Activated CD4-positive, alpha-beta T cell treated with anti-CD3 and anti-CD28 coated beads, Interleukin-2, Interleukin-6, amounts not matched to agents 100 ng/mL and 50 ng/mL, durations not matched to agents 16 hours and 8 hours (primary cell): Measurements from ENCODE around the gene NUCB1.
"Not testable (repeated sequence)": the region's sequence is repeated elsewhere in the genome, so short reads cannot be mapped to it uniquely, and the experiment has no call there.

Source experiments
- DNase-seq: peaks from one replicate; pipeline ENCODE4 v3.0.0-alpha.2; 2020

The NUCB1 gene

GRCh38 chr19:48906324-48906723 is 6.2 kb downstream of the NUCB1 start:
- DNase-seq, result no peak

DNA sequence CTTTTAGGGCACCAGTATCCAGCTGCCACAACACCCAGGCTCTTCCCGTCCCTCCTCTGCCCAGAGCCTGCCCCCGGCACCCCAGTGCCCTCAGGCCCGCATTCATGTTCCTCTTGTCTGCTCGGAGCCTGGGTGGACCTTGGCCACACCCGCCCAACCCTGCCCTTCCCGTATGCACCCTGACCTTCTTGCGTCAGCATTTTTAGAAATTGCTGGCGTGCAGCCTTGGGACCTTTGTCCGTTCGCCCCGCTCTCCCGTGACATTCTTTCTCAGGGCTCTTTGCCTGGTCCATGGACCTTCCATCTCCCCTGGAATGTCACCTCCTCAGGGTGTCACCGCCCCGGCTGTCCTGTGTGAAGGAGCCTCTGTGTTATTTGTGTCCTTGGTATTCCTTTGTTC is 7.6 kb downstream of the NUCB1 start:
- DNase-seq, result no peak

DNA sequence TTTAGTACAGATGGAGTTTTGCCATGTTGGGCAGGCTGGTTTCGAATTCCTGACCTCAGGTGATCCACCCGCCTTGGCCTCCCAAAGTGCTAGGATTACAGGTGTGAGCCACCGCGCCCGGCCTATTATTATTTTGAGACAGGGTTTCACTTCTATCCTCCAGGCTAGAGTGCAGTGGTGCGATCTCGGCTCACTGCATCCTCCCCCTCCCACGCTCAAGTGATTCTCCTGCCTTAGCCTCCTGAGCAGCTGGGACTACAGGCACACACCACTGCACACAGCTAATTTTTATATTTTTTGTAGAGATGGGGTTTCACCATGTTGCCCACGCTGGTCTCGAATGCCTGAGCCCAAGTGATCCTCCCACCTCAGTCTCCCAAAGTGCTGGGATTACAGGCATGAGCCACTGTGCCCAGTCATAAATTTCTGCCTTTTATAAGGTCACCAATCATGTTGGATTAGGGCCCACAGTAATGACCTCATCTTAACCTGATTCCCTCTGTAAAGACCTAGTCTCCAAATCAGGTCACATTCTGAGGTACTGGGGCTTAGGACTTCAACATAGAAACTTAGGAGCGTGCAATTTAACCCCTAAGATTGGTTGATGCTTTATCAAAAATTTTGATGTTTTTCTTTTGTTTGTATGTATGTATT is 9.4 kb downstream of the NUCB1 start:
- DNase-seq, result not testable (repeated sequence)

GRCh38 chr19:48910803-48911202 is 10.7 kb downstream of the NUCB1 start:
- no peak for DNase-seq

DNA sequence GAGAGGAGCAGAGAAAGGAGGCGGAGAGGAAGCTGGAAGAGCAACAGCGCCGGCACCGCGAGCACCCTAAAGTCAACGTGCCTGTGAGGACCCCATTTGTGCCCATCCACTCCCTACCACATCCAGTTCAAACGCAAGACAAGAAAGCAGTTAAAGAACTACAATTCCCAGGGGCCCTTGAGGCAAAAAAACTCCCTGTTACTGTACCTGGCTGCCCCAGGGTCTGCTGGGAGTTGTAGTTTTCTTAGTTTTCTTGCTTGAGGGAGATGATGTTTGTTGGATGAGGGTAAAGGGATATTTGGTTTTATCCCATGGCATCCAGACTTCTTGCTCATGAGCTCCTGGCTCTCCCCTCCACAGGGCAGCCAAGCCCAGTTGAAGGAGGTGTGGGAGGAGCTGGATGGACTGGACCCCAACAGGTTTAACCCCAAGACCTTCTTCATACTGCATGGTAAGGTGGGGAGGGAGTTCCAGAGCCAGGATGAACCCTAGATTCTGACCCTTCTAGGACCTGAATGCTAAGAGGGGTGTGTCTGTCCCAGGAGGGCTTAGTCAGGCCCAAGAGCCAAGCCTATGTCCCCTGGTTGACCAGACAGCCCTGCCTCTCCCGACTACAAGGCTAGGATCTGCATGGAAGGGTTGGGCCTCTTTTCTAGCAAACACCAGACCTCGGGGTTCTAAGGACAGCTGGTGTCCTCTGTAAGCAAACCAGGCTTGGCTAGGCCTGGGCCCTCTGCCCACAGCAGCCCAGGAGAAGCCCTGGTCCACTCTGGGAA is 13.2 kb downstream of the NUCB1 start:
- peak; percentile 49 for DNase-seq

DNA sequence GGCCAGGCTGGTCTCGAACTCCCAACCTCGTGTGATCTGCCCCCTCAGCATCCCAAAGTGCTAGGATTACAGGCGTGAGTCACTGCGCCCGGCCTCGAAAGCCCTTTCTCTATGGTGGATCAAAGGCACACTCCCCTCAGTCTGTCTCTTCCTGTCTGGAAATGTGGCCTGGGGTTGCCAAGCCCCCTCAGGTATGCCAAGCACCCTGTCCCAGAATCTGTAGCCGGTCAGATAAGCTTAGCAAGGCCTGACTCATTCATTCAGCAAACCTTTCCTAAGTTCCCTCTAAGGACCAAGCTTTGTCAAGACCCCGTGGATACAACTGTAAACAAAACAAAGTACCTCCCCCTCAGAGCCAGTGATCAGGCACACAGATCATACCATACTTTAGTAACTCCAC is 14.1 kb downstream of the NUCB1 start:
- DNase-seq, result no peak

- DNase-seq, result no peak
Measured at GRCh38 chr19:48915757-48916156, 15.6 kb downstream of the NUCB1 start.

DNA sequence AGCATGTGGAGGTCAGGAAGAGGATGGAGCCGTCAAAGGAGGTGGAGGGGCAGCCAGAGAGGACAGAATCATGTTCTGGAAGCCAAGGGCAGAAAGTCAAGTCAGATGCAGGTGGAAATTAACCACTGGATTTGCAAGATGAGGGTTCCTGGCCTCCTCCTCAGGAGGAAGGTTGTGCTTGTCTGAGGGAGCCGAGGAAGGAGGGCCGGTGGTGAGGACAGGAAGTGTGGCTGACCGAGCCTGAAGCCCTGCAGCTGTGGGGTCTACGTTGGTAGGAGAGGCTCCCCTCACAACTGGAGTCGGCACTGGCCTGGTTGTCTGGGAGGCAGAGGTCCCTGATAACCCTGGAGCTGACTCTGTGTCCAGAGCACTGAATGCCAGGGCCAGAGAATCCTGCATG is 18.0 kb downstream of the NUCB1 start:
- no peak for DNase-seq

DNA sequence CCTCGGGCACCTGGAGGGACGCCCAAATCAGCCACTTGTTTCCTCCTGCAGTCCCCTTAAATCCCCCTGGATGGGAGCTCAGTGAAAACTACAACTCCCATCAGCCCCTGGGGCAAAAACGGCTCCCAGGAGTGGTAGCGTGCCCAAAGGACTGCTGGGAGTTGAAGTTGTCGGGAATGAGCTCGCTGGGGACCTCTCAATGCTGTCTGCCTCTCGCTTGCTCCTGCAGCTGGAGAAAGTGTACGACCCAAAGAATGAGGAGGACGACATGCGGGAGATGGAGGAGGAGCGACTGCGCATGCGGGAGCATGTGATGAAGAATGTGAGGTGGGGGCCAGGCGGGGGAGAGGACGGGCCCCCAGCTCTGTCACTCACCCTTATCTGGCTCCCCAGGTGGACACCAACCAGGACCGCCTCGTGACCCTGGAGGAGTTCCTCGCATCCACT is 18.7 kb downstream of the NUCB1 start:
- peak; percentile 40 for DNase-seq

GRCh38 chr19:48919271-48919670 is 19.2 kb downstream of the NUCB1 start:
- not testable (repeated sequence) for DNase-seq

GRCh38 chr19:48920949-48921348 is 20.8 kb downstream of the NUCB1 start:
- no peak for DNase-seq

DNA sequence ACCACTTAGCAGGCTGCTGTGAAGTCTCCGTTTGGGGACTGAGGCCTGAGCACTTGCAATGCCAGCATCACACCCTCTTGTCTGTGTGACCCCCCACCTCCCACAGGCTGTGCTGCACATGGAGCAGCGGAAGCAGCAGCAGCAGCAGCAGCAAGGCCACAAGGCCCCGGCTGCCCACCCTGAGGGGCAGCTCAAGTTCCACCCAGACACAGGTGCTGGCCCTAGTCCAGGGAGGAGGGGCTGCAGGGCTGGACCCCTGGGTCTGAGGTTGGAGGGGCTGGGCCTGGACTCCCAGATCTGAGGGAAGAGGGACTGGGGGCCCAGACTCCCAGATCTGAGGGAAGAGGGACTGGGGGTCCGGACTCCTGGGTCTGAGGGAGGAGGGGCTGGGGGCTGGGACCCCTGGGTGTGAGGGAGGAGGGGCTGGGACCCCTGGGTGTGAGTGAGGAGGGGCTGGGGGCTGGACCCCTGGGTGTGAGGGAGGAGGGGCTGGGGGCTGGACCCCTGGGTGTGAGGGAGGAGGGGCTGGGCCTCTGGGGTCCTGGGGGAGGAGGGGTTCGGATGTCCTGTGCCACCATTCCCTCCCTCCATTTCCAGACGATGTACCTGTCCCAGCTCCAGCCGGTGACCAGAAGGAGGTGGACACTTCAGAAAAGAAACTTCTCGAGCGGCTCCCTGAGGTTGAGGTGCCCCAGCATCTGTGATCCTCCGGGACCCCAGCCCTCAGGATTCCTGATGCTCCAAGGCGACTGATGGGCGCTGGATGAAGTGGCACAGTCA is 21.8 kb downstream of the NUCB1 start:
- no peak for DNase-seq

DNA sequence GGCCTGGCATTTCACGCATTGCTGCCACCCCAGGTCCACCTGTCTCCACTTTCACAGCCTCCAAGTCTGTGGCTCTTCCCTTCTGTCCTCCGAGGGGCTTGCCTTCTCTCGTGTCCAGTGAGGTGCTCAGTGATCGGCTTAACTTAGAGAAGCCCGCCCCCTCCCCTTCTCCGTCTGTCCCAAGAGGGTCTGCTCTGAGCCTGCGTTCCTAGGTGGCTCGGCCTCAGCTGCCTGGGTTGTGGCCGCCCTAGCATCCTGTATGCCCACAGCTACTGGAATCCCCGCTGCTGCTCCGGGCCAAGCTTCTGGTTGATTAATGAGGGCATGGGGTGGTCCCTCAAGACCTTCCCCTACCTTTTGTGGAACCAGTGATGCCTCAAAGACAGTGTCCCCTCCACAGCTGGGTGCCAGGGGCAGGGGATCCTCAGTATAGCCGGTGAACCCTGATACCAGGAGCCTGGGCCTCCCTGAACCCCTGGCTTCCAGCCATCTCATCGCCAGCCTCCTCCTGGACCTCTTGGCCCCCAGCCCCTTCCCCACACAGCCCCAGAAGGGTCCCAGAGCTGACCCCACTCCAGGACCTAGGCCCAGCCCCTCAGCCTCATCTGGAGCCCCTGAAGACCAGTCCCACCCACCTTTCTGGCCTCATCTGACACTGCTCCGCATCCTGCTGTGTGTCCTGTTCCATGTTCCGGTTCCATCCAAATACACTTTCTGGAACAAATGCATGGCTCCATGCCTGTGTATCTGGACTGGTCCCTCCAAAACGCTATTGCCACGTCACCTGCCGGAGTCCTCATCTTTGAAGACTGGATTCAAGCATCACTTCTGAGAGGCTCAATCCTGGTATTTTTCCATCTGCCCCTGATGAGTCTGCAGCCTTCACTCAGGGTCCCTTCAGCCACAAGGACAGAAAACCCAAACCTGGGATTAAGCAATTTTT is 22.7 kb downstream of the NUCB1 start:
- no peak for DNase-seq

GRCh38 chr19:48925240-48925843 is 25.2 kb downstream of the NUCB1 start:
- DNase-seq, result no peak

- DNase-seq, result not testable (repeated sequence)
Measured at GRCh38 chr19:48925890-48926289, 25.8 kb downstream of the NUCB1 start.

DNA sequence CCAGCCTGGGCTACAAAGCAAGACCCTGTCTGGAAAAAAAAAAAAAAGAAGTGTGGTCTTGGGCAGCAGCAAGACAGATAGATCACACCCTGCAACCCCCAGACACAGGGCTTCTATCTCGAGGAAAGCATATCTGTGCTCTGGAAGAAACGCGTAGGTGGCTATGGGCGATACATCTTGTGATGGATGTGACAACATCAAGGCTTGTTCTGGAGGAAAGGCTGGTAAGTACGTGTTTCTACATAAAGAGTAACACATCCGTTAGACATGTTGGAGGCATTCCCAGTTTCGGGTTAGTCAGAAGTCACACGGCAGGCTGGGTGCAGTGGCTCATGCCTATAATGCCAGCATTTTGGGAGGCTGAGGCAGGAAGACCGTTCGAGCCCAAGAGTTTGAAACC is 26.8 kb downstream of the NUCB1 start:
- DNase-seq, result peak; percentile 32

GRCh38 chr19:48927692-48928091 is 27.6 kb downstream of the NUCB1 start:
- DNase-seq, result not testable (repeated sequence)

- no peak for DNase-seq
Measured at GRCh38 chr19:48928164-48929025, 28.3 kb downstream of the NUCB1 start.

GRCh38 chr19:48933382-48933932 is 33.3 kb downstream of the NUCB1 start, which contains the start of gene DHDH:
Gene DHDH (plus strand): TSS chr19:48933699. CDS start chr19:48933722, 23 bp downstream.
- DNase-seq, result peak; percentile 84

DNA sequence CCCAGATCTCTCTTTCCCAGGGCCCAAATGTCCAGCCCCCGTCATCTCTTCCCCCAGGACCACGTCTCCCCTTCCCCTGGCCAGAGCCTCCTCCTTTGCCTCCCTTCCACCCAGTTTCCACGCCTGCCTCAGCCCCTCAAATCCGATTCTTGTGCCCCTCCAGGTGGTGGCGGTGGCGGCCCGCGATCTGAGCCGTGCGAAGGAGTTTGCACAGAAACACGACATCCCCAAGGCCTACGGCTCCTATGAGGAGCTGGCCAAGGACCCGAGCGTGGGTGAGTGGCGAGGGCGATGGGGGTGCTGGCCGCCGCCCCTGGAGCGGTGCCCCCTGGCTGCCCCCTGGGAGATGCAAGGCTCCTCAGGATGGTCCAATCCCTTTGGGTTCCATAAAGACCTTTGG is 34.7 kb downstream of the NUCB1 start:
- no peak for DNase-seq

DNA sequence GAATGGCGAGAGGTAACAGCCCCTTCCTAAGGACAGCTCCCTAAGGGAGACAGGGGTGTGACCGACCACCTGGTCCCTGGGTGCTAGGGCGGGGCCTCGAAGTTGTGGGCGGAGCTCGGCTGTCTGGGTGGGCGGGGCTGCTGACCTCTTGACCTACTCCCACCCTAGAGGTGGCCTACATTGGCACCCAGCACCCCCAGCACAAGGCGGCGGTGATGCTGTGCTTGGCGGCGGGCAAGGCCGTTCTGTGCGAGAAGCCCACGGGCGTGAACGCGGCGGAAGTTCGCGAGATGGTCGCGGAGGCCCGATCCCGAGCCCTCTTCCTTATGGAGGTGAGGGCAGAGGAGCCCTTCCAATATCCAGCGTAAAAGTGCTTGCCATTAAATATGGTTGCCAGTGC is 35.8 kb downstream of the NUCB1 start:
- DNase-seq, result no peak
